Measurements from ENCODE around the gene CNTROB. TPM values are rescaled to one million over a fixed set of nuclear protein-coding genes. Genes with fewer than 3 reads are reported as not detected.

CNTROB gene
- total RNA-seq, 1 experiment from 2014 or later, result 39.2 TPM

DNA sequence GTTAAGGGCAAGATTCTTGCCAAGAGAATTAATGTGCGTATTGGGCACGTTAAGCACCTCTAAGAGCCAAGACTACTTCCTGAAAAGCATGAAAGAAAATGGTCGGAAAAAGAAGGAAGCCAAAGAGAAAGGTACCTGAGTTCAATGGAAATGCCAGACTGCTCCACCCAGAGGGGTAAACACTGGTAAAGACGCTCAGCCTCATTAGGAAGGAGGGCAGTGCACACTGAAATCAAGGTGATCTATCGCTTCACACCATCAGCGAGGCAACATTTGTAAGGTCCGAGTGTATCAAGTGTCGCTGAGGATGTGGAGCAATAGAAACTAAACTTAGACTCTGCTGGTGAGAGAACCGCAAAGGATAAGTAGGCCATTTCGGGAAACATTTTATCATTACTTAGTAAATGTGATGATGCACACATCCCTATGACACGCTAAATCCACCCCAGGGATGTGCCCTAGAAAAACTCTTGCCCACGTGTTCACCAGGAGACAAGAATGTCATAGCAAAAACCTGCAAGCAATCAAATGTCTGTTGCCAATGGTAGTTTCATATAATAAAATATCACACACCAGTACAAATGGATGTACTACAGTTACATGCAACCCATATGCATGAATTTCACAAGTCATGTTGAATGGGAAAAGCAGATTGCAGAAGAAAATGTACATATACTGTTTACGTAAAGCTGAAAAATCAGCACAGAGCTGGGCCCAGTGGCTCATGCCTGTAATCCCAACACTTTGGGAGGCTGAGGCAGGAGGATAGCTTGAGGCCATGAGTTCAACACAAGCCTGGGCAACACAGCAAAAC lies 23.6 kb downstream of the CNTROB start:
- H3K27ac Mint-ChIP-seq (ENCODE audit: low read depth, unreplicated experiment), result no peak overlapping the region
- ChIA-PET POLR2A (interaction anchor here (0.7 to 1.0 kb wide), 3 partner anchors 17 to 97 kb away, joined by 3 to 4 read pairs (median 3); no protein-coding TSS in a partner anchor), CTCF (interaction anchor here (0.8 kb wide), 1 partner anchor 98 kb away, joined by 3 read pairs; no protein-coding TSS in a partner anchor)

DNA sequence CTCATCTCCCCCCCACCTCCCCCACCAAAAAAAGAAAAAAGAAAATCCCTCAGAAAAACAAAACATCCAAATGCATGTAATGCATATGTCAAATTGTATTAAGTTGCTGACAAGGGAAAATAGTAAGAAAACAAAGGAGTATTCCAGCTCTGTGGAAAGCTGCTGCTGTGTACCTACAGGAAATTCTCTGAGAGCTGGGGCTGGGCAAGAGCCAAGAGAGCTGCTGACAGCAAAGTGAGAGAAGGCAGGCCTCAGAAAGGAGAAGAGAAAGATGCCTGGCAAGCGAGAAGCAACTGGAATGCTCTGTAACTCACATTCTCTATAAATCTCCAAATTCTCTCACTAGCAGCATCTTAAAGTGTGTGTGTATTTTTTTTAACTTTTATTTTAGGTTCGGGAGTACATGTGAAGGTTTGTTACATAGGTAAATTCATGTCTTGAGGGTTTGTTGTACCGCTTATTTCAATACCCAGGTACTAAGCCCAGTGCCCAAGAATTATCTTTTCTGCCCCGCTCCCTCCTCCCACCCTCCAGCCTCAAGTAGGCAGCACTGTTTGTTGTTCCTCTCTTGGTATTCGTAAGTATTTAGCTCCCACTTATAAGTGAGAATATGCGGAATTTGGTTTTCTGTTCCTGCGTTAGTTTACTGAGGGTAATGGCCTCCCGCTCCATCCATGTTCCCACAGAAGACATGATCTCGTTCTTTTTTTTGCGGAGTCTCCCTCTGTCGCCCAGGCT lies 24.4 kb downstream of the CNTROB start:
- intact Hi-C loops (cut with micrococcal nuclease), result no loop called here
- no TSS peak for BruUV-seq (replicated peaks)
- Mint-ChIP-seq H3K27ac (ENCODE audit: low read depth, unreplicated experiment) (no peak overlapping the region), H3K4me3 (ENCODE audit: unreplicated experiment) (no peak overlapping the region), H3K27me3 (ENCODE audit: insufficient read depth, unreplicated experiment) (no peaks in the 10 kb centered on the region), H3K36me3 (ENCODE audit: insufficient read depth, unreplicated experiment) (no peaks in the 10 kb centered on the region), H3K4me1 (ENCODE audit: insufficient read depth, unreplicated experiment) (peaks cover 6% of the 10 kb centered on the region), H3K9me3 (ENCODE audit: unreplicated experiment) (no peaks in the 10 kb centered on the region)
- DNase-seq (ENCODE audit: unreplicated experiment), result no peak
- CTCF ChIA-PET, result interaction anchor here (0.8 kb wide), 2 partner anchors 33 to 97 kb away, joined by 3 read pairs; no protein-coding TSS in a partner anchor
- TF ChIP-seq, protein P1, sequence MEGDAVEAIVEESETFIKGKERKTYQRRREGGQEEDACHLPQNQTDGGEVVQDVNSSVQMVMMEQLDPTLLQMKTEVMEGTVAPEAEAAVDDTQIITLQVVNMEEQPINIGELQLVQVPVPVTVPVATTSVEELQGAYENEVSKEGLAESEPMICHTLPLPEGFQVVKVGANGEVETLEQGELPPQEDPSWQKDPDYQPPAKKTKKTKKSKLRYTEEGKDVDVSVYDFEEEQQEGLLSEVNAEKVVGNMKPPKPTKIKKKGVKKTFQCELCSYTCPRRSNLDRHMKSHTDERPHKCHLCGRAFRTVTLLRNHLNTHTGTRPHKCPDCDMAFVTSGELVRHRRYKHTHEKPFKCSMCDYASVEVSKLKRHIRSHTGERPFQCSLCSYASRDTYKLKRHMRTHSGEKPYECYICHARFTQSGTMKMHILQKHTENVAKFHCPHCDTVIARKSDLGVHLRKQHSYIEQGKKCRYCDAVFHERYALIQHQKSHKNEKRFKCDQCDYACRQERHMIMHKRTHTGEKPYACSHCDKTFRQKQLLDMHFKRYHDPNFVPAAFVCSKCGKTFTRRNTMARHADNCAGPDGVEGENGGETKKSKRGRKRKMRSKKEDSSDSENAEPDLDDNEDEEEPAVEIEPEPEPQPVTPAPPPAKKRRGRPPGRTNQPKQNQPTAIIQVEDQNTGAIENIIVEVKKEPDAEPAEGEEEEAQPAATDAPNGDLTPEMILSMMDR (IDR thresholded peaks at IDR 0.05; ENCODE audit: unreplicated experiment), result no peak
- POLR2A ChIA-PET, result interaction anchor here (0.7 to 1.0 kb wide), 3 partner anchors 16 to 98 kb away, joined by 3 to 4 read pairs (median 3); no protein-coding TSS in a partner anchor

More for the DNA sequence above, 23.6 kb downstream of the CNTROB start:
- no TSS peak for BruUV-seq (replicated peaks)
- Mint-ChIP-seq H3K36me3 (ENCODE audit: insufficient read depth, unreplicated experiment) (no peaks in the 10 kb centered on the region), H3K9me3 (ENCODE audit: unreplicated experiment) (no peaks in the 10 kb centered on the region), H3K4me3 (ENCODE audit: unreplicated experiment) (no peak overlapping the region), H3K27me3 (ENCODE audit: insufficient read depth, unreplicated experiment) (no peaks in the 10 kb centered on the region), H3K4me1 (ENCODE audit: insufficient read depth, unreplicated experiment) (peaks cover 6% of the 10 kb centered on the region)
- intact Hi-C loops (cut with micrococcal nuclease), result no loop called here
- DNase-seq (ENCODE audit: unreplicated experiment), result no peak
- TF ChIP-seq, protein P1 (IDR thresholded peaks at IDR 0.05; ENCODE audit: unreplicated experiment), result no peak

GRCh38 chr17:7959503-7960253 lies 27.7 kb downstream of the CNTROB start:
- Mint-ChIP-seq H3K4me3 (ENCODE audit: unreplicated experiment) (no peak overlapping the region), H3K36me3 (ENCODE audit: insufficient read depth, unreplicated experiment) (no peaks in the 10 kb centered on the region), H3K27me3 (ENCODE audit: insufficient read depth, unreplicated experiment) (no peaks in the 10 kb centered on the region), H3K9me3 (ENCODE audit: unreplicated experiment) (no peaks in the 10 kb centered on the region), H3K4me1 (ENCODE audit: insufficient read depth, unreplicated experiment) (peaks cover 6% of the 10 kb centered on the region), H3K27ac (ENCODE audit: low read depth, unreplicated experiment) (no peak overlapping the region)
- intact Hi-C loops (cut with micrococcal nuclease), result no loop called here
- BruUV-seq (replicated peaks), result no TSS peak
- TF ChIP-seq, protein P1 (IDR thresholded peaks at IDR 0.05; ENCODE audit: unreplicated experiment), result no peak
- CTCF ChIA-PET, result no interaction called here
- POLR2A ChIA-PET, result no interaction called here
- DNase-seq (ENCODE audit: unreplicated experiment), result peak; percentile 27

All from MCF 10A (cell line).